GM12878 (cell line): ENCODE measurements around the gene TBL1XR1. TPM values are rescaled to one million over a fixed set of nuclear protein-coding genes. Genes with fewer than 3 reads are reported as not detected.

Experiments used
- ATAC-seq: fragments of 200-7000 bp; cut with Tn5 transposase; 3 replicates; pipeline ENCODE4 v1.9.1; 2020; ENCODE audit warnings: mild to moderate bottlenecking, moderate library complexity
- BruUV-seq: library from RNA; stranded (reverse); fragments of 400-500 nt; replicated peaks from 2 replicates; lab custom pipeline; 2021; lab: Mats Ljungman, UMichigan
- CTCF ChIA-PET: fragments of 300-600 bp; sonication (Branson Sonifier 250); formaldehyde crosslinking; extraction: SDS; loops from one replicate; lab custom pipeline; 2021; ENCODE audit warnings: inconsistent platforms; lab: Yijun Ruan, JAX
- POLR2A ChIA-PET: fragments of 350-600 bp; formaldehyde crosslinking; extraction: SDS; loops from one replicate; lab custom pipeline; 2021; ENCODE audit warnings: inconsistent platforms; lab: Charles Lee
- RAD21 ChIA-PET: fragments of 300-600 bp; sonication (Branson Sonifier 250); formaldehyde crosslinking; loops from one replicate; lab custom pipeline; 2023; ENCODE audit warnings: antibody characterized with exemption; ENCODE audit not compliant: unreplicated experiment; lab: Charles Lee
- SMC1A ChIA-PET: fragments of 300-600 bp; sonication (Branson Sonifier 250); formaldehyde crosslinking; loops from one replicate; lab custom pipeline; 2023; ENCODE audit not compliant: unreplicated experiment, uncharacterized antibody; lab: Charles Lee
- DNase-seq: peaks from one replicate; pipeline ENCODE4 v3.0.0-alpha.2; 2011; ENCODE audit warnings: low read depth, low spot score
- FAIRE-seq: peaks from 3 replicates; lab custom pipeline; 2011; peaks lifted over from hg19 to GRCh38; lab: Jason Lieb, UNC
- H2AFZ ChIP-seq: 2 replicates; pipeline ENCODE4 v1.6.0; 2011; ENCODE audit warnings: low read depth, low read length, control low read depth; ENCODE audit not compliant: control insufficient read depth
- H3K27ac ChIP-seq: 2 replicates; pipeline ENCODE4 v1.5.1; 2011; ENCODE audit warnings: control low read depth; ENCODE audit not compliant: control insufficient read depth, insufficient read depth
- H3K27me3 ChIP-seq, 2 experiments: replicated peaks in 1 of 2; 2 replicates each; pipeline versions ENCODE4 v1.6.0 to v1.6.1; 2011; ENCODE audit warnings: low read length in 1 of 2; ENCODE audit not compliant: control insufficient read depth in 2 of 2, insufficient read depth in 2 of 2
- H3K36me3 ChIP-seq, 2 experiments: 2 replicates each; pipeline ENCODE4 v1.5.1; 2011; ENCODE audit warnings: low read length in 1 of 2; ENCODE audit not compliant: control insufficient read depth in 2 of 2, insufficient read depth in 2 of 2
- H3K4me1 ChIP-seq: 2 replicates; pipeline ENCODE4 v1.6.1; 2011; ENCODE audit warnings: mild to moderate bottlenecking, low read length, moderate library complexity, mixed read lengths; ENCODE audit not compliant: control insufficient read depth, insufficient read depth
- H3K4me2 ChIP-seq: 2 replicates; pipeline ENCODE4 v1.6.0; 2011; ENCODE audit warnings: control low read depth; ENCODE audit not compliant: control insufficient read depth, insufficient read depth
- H3K4me3 ChIP-seq: fragments of 200-600 bp; sonication (generic); 2 replicates; pipeline ENCODE4 v1.5.1; 2016
- H3K79me2 ChIP-seq: 2 replicates; pipeline ENCODE4 v1.6.0; 2011; ENCODE audit warnings: low read length; ENCODE audit not compliant: control insufficient read depth, insufficient read depth
- H3K9ac ChIP-seq: 2 replicates; pipeline ENCODE4 v1.8.0; 2011; ENCODE audit warnings: low read length, control low read depth, mixed read lengths; ENCODE audit not compliant: control insufficient read depth, insufficient read depth
- H3K9me3 ChIP-seq: replicated peaks from 3 replicates; pipeline ENCODE4 v1.5.1; 2011; ENCODE audit warnings: mild to moderate bottlenecking, low read length; ENCODE audit not compliant: control insufficient read depth, insufficient read depth
- H4K20me1 ChIP-seq: 2 replicates; pipeline ENCODE4 v1.6.0; 2011; ENCODE audit not compliant: control insufficient read depth, insufficient read depth
- CBX5 ChIP-seq: sonication (generic); IDR thresholded peaks from 2 replicates; pipeline ENCODE4 v1.6.1; 2016; ENCODE audit warnings: low read depth, moderate library complexity, mild to moderate bottlenecking, inconsistent platforms
- CREB1 ChIP-seq: IDR thresholded peaks from 2 replicates; pipeline ENCODE4 v1.6.1; 2012; ENCODE audit warnings: low read depth, mild to moderate bottlenecking, inconsistent platforms
- MXI1 ChIP-seq: fragments of 150-350 bp; IDR thresholded peaks from 2 replicates; pipeline ENCODE4 v1.6.1; 2011; ENCODE audit warnings: low read depth, mild to moderate bottlenecking, inconsistent platforms, low read length, improper control_type of control experiment
- NR2F1 ChIP-seq: fragments of 450-650 bp; conservative IDR thresholded peaks from 2 replicates; pipeline ENCODE4 v1.6.1; 2017; ENCODE audit warnings: mild to moderate bottlenecking
- RUNX3 ChIP-seq: IDR thresholded peaks from 2 replicates; pipeline ENCODE4 v1.6.1; 2012; ENCODE audit warnings: low read length, inconsistent platforms
- WGBS: methylation state at CpG from one replicate; pipeline ENCODE4 v1.1.6; 2016; ENCODE audit warnings: low lambda C conversion rate; ENCODE audit not compliant: insufficient replicate concordance, insufficient coverage; ENCODE audit errors: missing lambda C conversion rate; 5-methylcytosine and 5-hydroxymethylcytosine counted together
- in situ Hi-C: fragments of 300-500 bp; cut with MboI; formaldehyde crosslinking; loops from 9 replicates; pipeline ENCODE4 v1.14.3; 2018; ENCODE audit warnings: mixed read lengths
- intact Hi-C: fragments of 100-400 bp; cut with micrococcal nuclease; formaldehyde crosslinking; loops from one replicate; pipeline ENCODE4 v1.14.2; 2022; ENCODE audit not compliant: unreplicated experiment
- polyA plus RNA-seq, 11 experiments: library from polyadenylated mRNA; depleted of rRNA in 4 of 11; unstranded in 6 of 11; stranded (reverse) in 5 of 11; fragments of >200 nt; fragmentation: Nextera tagmentation in 4 of 11; fragmentation: Illumina TruSeq in 1 of 11; extraction: Ambion mirVana in 4 of 11; extraction: Trizol in 1 of 11; gene quantifications; 1 replicate in 1 of 11; 2 replicates in 10 of 11; pipeline versions ENCODE4 v1.2.1 to v1.2.3, GENCODE V29; 2011 to 2016; ENCODE audit warnings: inconsistent platforms in 2 of 11, missing spikeins in 2 of 11, low read depth in 1 of 11
- total RNA-seq, 4 experiments: library from RNA; depleted of rRNA in 3 of 4; stranded (reverse); fragments of >200 nt in 3 of 4; fragmentation: Illumina TruSeq in 1 of 4; extraction: Trizol in 1 of 4; gene quantifications; 2 replicates each; pipeline versions ENCODE4 v1.2.1 to v1.2.3, GENCODE V29; 2013 to 2021
- TF ChIP-seq, protein P1 (sequence below), 3 experiments: IDR thresholded peaks in 2 of 3; conservative IDR thresholded peaks in 1 of 3; 2 replicates each; pipeline ENCODE4 v1.5.1; 2011; ENCODE audit warnings: low read depth in 3 of 3, low read length in 3 of 3, mild to moderate bottlenecking in 3 of 3, control low read depth in 2 of 3, moderate library complexity in 2 of 3, inconsistent platforms in 1 of 3, mixed read lengths in 1 of 3; ENCODE audit not compliant: control insufficient read depth in 2 of 3, insufficient read depth in 1 of 3; ENCODE audit errors: extremely low read depth in 1 of 3
- TF ChIP-seq, protein P2 (sequence below): fragments of 450-650 bp; formaldehyde crosslinking; IDR thresholded peaks from 2 replicates; pipeline ENCODE4 v1.4.0; 2020; ENCODE audit warnings: mild to moderate bottlenecking, moderate library complexity

The TBL1XR1 gene
- total and polyA plus RNA-seq, 10 of the 15 experiments (the other 5 are each of a cell fraction or from before 2014, with no cell fraction given), result 13.0 to 115 (median 60.4) TPM

DNA sequence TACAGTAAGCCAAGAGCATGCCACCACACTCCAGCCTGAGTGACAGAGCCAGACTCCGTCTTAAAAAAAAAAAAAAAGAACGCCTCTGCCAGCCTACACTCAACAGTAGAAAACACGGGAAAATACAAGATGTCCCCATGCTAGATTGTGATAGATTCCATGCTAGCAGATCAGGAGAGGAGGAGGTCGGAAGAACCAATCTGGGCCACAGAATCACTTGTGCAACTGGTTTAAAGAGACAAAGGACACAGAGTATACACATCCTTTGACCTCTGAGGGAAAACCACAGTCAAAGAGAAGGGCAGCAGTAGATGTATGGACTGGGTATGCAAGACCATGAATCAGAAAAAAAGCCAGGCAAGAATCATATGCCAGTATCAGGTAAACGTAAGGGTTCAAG is 15.9 kb downstream of the TBL1XR1 start:
- DNase-seq (no peak), ATAC-seq (no peak), FAIRE-seq (no peak)
- ChIA-PET POLR2A (no interaction called here), SMC1A (interaction anchor here (2.1 kb wide), 1 partner anchor 36 kb away, joined by 9 read pairs; no protein-coding TSS in a partner anchor), RAD21 (no interaction called here), CTCF (no interaction called here)
- peaks cover 98% of the 10 kb centered on the region for H3K79me2 ChIP-seq
- H2AFZ ChIP-seq, result no peak overlapping the region
- H3K9ac ChIP-seq, result no peak overlapping the region
- H3K4me2 ChIP-seq, result no peak overlapping the region
- H4K20me1 ChIP-seq, result no peaks in the 10 kb centered on the region
- WGBS, result 94% methylated on average over 5 of the region's 5 CpGs
- no peaks in the 10 kb centered on the region for H3K9me3 ChIP-seq
- no peak overlapping the region for H3K4me3 ChIP-seq
- in situ Hi-C loops (no loop called here), intact Hi-C loops (no loop called here)
- H3K4me1 ChIP-seq, result peaks cover 8% of the 10 kb centered on the region
- H3K36me3 ChIP-seq, result peaks cover 0 to 3% of the 10 kb centered on the region in 2 experiments; a peak in 2 of 4 replicates
- BruUV-seq, result no TSS peak
- H3K27me3 ChIP-seq, result no peaks in the 10 kb centered on the region
- H3K27ac ChIP-seq, result no peak overlapping the region
- TF ChIP-seq, protein P1, sequence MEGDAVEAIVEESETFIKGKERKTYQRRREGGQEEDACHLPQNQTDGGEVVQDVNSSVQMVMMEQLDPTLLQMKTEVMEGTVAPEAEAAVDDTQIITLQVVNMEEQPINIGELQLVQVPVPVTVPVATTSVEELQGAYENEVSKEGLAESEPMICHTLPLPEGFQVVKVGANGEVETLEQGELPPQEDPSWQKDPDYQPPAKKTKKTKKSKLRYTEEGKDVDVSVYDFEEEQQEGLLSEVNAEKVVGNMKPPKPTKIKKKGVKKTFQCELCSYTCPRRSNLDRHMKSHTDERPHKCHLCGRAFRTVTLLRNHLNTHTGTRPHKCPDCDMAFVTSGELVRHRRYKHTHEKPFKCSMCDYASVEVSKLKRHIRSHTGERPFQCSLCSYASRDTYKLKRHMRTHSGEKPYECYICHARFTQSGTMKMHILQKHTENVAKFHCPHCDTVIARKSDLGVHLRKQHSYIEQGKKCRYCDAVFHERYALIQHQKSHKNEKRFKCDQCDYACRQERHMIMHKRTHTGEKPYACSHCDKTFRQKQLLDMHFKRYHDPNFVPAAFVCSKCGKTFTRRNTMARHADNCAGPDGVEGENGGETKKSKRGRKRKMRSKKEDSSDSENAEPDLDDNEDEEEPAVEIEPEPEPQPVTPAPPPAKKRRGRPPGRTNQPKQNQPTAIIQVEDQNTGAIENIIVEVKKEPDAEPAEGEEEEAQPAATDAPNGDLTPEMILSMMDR (IDR thresholded peaks at IDR 0.05 in 2 of 3, conservative IDR thresholded peaks at IDR 0.05 in 1 of 3; ENCODE audit: control insufficient read depth in 2 of 3, extremely low read depth in 1 of 3, insufficient read depth in 1 of 3, low read depth in 3 of 3, low read length in 3 of 3), result no peak
- TF ChIP-seq RUNX3, result no peak
- TF ChIP-seq CBX5, result no peak
- TF ChIP-seq NR2F1, result no peak
- TF ChIP-seq MXI1, result no peak
- TF ChIP-seq, protein P2, sequence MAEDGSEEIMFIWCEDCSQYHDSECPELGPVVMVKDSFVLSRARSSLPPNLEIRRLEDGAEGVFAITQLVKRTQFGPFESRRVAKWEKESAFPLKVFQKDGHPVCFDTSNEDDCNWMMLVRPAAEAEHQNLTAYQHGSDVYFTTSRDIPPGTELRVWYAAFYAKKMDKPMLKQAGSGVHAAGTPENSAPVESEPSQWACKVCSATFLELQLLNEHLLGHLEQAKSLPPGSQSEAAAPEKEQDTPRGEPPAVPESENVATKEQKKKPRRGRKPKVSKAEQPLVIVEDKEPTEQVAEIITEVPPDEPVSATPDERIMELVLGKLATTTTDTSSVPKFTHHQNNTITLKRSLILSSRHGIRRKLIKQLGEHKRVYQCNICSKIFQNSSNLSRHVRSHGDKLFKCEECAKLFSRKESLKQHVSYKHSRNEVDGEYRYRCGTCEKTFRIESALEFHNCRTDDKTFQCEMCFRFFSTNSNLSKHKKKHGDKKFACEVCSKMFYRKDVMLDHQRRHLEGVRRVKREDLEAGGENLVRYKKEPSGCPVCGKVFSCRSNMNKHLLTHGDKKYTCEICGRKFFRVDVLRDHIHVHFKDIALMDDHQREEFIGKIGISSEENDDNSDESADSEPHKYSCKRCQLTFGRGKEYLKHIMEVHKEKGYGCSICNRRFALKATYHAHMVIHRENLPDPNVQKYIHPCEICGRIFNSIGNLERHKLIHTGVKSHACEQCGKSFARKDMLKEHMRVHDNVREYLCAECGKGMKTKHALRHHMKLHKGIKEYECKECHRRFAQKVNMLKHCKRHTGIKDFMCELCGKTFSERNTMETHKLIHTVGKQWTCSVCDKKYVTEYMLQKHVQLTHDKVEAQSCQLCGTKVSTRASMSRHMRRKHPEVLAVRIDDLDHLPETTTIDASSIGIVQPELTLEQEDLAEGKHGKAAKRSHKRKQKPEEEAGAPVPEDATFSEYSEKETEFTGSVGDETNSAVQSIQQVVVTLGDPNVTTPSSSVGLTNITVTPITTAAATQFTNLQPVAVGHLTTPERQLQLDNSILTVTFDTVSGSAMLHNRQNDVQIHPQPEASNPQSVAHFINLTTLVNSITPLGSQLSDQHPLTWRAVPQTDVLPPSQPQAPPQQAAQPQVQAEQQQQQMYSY (CRISPR knock-in tag), result no peak
- TF ChIP-seq CREB1, result no peak
- TF ChIP-seq, all 136 proteins: peak for 0
